H1 (cell line): ENCODE measurements around the gene FCRL5. TPM values are rescaled to one million over a fixed set of nuclear protein-coding genes. Genes with fewer than 3 reads are reported as not detected.

Source experiments
- CTCF ChIA-PET: fragments of 300-600 bp; sonication (Branson Sonifier 250); formaldehyde crosslinking; loops from one replicate; lab custom pipeline; 2021; ENCODE audit not compliant: partially characterized antibody; lab: Charles Lee
- POLR2A ChIA-PET: fragments of 300-600 bp; sonication (Branson Sonifier 250); formaldehyde crosslinking; loops from one replicate; lab custom pipeline; 2021; ENCODE audit warnings: inconsistent platforms; ENCODE audit not compliant: partially characterized antibody; lab: Charles Lee
- DNase-seq, 2 experiments: peaks; one replicate each; pipeline versions ENCODE4 v3.0.0 to v3.0.0-alpha.2; 2010 to 2022; ENCODE audit warnings: low spot score in 2 of 2, low read depth in 1 of 2, mixed read lengths in 1 of 2
- FAIRE-seq: peaks from 2 replicates; lab custom pipeline; 2011; peaks lifted over from hg19 to GRCh38; lab: Jason Lieb, UNC
- H2AFZ ChIP-seq: 2 replicates; pipeline ENCODE4 v1.8.1; 2012; ENCODE audit warnings: low read length, inconsistent platforms
- H2AK5ac ChIP-seq: 2 replicates; pipeline ENCODE4 v1.6.1; 2013; ENCODE audit warnings: low read depth, low read length
- H2BK120ac ChIP-seq: replicated peaks from 2 replicates; pipeline ENCODE3; 2013; ENCODE audit warnings: low read depth, low read length, inconsistent platforms
- H2BK12ac ChIP-seq: 2 replicates; pipeline ENCODE4 v1.6.1; 2013; ENCODE audit warnings: low read depth, low read length
- H2BK15ac ChIP-seq: 2 replicates; pipeline ENCODE4 v1.6.1; 2013; ENCODE audit warnings: low read length
- H2BK20ac ChIP-seq: 2 replicates; pipeline ENCODE4 v1.6.1; 2013; ENCODE audit warnings: low read length
- H2BK5ac ChIP-seq: 2 replicates; pipeline ENCODE4 v1.6.1; 2013; ENCODE audit warnings: low read depth, low read length
- H3K14ac ChIP-seq: 2 replicates; pipeline ENCODE4 v1.6.1; 2013; ENCODE audit warnings: inconsistent platforms; ENCODE audit not compliant: insufficient read length
- H3K18ac ChIP-seq: 2 replicates; pipeline ENCODE4 v1.6.1; 2013; ENCODE audit warnings: low read length; ENCODE audit errors: extremely low read depth
- H3K23ac ChIP-seq: 2 replicates; pipeline ENCODE4 v1.6.1; 2013; ENCODE audit warnings: inconsistent platforms; ENCODE audit not compliant: insufficient read length
- H3K23me2 ChIP-seq: 2 replicates; pipeline ENCODE4 v1.6.1; 2013; ENCODE audit warnings: low read depth, low read length
- H3K27ac ChIP-seq: 2 replicates; pipeline ENCODE4 v1.6.1; 2011; ENCODE audit warnings: low read depth, low read length, inconsistent platforms
- H3K27me3 ChIP-seq, 4 experiments: replicated peaks in 1 of 4; 1 replicate in 1 of 4; 2 replicates in 3 of 4; pipeline versions ENCODE4 v1.6.1 to v1.8.1; 2011 to 2013; ENCODE audit warnings: low read length in 3 of 4, mild to moderate bottlenecking in 3 of 4, inconsistent platforms in 2 of 4, mixed read lengths in 2 of 4, moderate library complexity in 1 of 4; ENCODE audit not compliant: control insufficient read depth in 3 of 4, insufficient read depth in 3 of 4; ENCODE audit errors: extremely low read depth in 1 of 4
- H3K36me3 ChIP-seq, 4 experiments: 2 replicates each; pipeline versions ENCODE4 v1.6.1 to v1.8.1; 2011 to 2013; ENCODE audit warnings: mild to moderate bottlenecking in 4 of 4, low read length in 3 of 4, moderate library complexity in 2 of 4, control low read depth in 1 of 4, inconsistent platforms in 1 of 4; ENCODE audit not compliant: insufficient read depth in 4 of 4, control insufficient read depth in 2 of 4
- H3K4ac ChIP-seq: replicated peaks from 2 replicates; pipeline ENCODE3; 2013; ENCODE audit warnings: low read length, low read depth, mixed read lengths, inconsistent platforms; ENCODE audit not compliant: insufficient read length
- H3K4me1 ChIP-seq, 4 experiments: replicated peaks in 1 of 4; 1 replicate in 1 of 4; 2 replicates in 3 of 4; pipeline versions ENCODE4 v1.6.1 to v1.8.1; 2011 to 2013; ENCODE audit warnings: low read length in 3 of 4, inconsistent platforms in 2 of 4, mixed read lengths in 1 of 4; ENCODE audit not compliant: insufficient read depth in 4 of 4, control insufficient read depth in 3 of 4
- H3K4me2 ChIP-seq, 2 experiments: 2 replicates each; pipeline versions ENCODE4 v1.6.1 to v1.8.1; 2011 to 2013; ENCODE audit warnings: low read depth in 2 of 2, low read length in 2 of 2, control low read depth in 1 of 2, inconsistent platforms in 1 of 2, mild to moderate bottlenecking in 1 of 2; ENCODE audit not compliant: insufficient read depth in 1 of 2
- H3K4me3 ChIP-seq, 4 experiments: fragments of 200-600, 300-600 bp in 1 of 4; sonication (generic), shearing (Covaris generic), sonication (Bioruptor Twin) in 1 of 4; 2 replicates each; pipeline versions ENCODE4 v1.5.1 to v1.8.1; 2011 to 2016; ENCODE audit warnings: low read length in 4 of 4, low read depth in 3 of 4, control low read depth in 2 of 4, inconsistent platforms in 2 of 4, mild to moderate bottlenecking in 2 of 4, mixed read lengths in 1 of 4, moderate library complexity in 1 of 4; ENCODE audit not compliant: insufficient read depth in 2 of 4; ENCODE audit errors: extremely low read depth in 1 of 4
- H3K56ac ChIP-seq: replicated peaks from 2 replicates; pipeline ENCODE3; 2013; ENCODE audit warnings: low read depth, mild to moderate bottlenecking, mixed read lengths, low read length, inconsistent platforms; ENCODE audit not compliant: insufficient read length
- H3K79me1 ChIP-seq: 2 replicates; pipeline ENCODE4 v1.6.1; 2013; ENCODE audit warnings: low read depth, low read length, control low read depth
- H3K79me2 ChIP-seq, 2 experiments: 2 replicates each; pipeline versions ENCODE4 v1.6.1 to v1.8.1; 2012 to 2013; ENCODE audit warnings: low read length in 2 of 2, mild to moderate bottlenecking in 2 of 2, inconsistent platforms in 1 of 2; ENCODE audit not compliant: insufficient read depth in 2 of 2, control insufficient read depth in 1 of 2
- H3K9ac ChIP-seq, 4 experiments: replicated peaks in 1 of 4; 1 replicate in 1 of 4; 2 replicates in 3 of 4; pipeline versions ENCODE4 v1.6.1 to v1.8.1; 2011 to 2013; ENCODE audit warnings: low read depth in 3 of 4, low read length in 3 of 4, control low read depth in 2 of 4, mild to moderate bottlenecking in 2 of 4, moderate library complexity in 2 of 4, inconsistent platforms in 1 of 4; ENCODE audit errors: extremely low read depth in 1 of 4
- H3K9me3 ChIP-seq, 2 experiments: 2 replicates each; pipeline versions ENCODE4 v1.6.1 to v1.8.1; 2012 to 2013; ENCODE audit warnings: mild to moderate bottlenecking in 2 of 2, moderate library complexity in 2 of 2, control low read depth in 1 of 2, inconsistent platforms in 1 of 2, low read depth in 1 of 2, low read length in 1 of 2, mixed read lengths in 1 of 2; ENCODE audit not compliant: insufficient read depth in 2 of 2
- H4K20me1 ChIP-seq, 2 experiments: replicated peaks in 1 of 2; 2 replicates each; pipeline versions ENCODE3 to v1.8.1; 2011 to 2013; ENCODE audit warnings: inconsistent platforms in 2 of 2, low read length in 2 of 2, mild to moderate bottlenecking in 1 of 2; ENCODE audit not compliant: insufficient read depth in 2 of 2, control insufficient read depth in 1 of 2
- H4K5ac ChIP-seq: 2 replicates; pipeline ENCODE4 v1.6.1; 2013; ENCODE audit warnings: low read length, low read depth, mixed read lengths, inconsistent platforms; ENCODE audit not compliant: insufficient read length
- H4K8ac ChIP-seq: 2 replicates; pipeline ENCODE4 v1.8.0; 2013; ENCODE audit warnings: mild to moderate bottlenecking, moderate library complexity, low read length, inconsistent platforms; ENCODE audit not compliant: insufficient read depth; ENCODE audit errors: extremely low read depth
- H4K91ac ChIP-seq: replicated peaks from 2 replicates; pipeline ENCODE3; 2013; ENCODE audit warnings: low read length, mixed read lengths, inconsistent platforms; ENCODE audit not compliant: insufficient read length
- CEBPB ChIP-seq: IDR thresholded peaks from 2 replicates; pipeline ENCODE4 v1.6.1; 2012; ENCODE audit warnings: low read depth, low read length
- KDM1A ChIP-seq: fragments of 200-600, 300-600 bp; sonication (generic); IDR thresholded peaks from 2 replicates; pipeline ENCODE4 v1.7.1; 2016; ENCODE audit warnings: mild to moderate bottlenecking, low read length, borderline replicate concordance
- SIRT6 ChIP-seq: IDR thresholded peaks from one replicate; pipeline ENCODE4 v1.7.1; 2012; ENCODE audit warnings: low read length, inconsistent platforms
- WGBS, 2 experiments: shearing (Covaris generic) in 1 of 2; methylation state at CpG; one replicate each; pipeline versions ENCODE4 v1.1.6 to v1.1.7; 2013 to 2015; ENCODE audit warnings: low lambda C conversion rate in 2 of 2, mixed read lengths in 2 of 2, inconsistent platforms in 1 of 2, low coverage in 1 of 2, missing lambda C conversion rate in 1 of 2; ENCODE audit not compliant: insufficient replicate concordance in 2 of 2, insufficient coverage in 1 of 2, insufficient read length in 1 of 2; ENCODE audit errors: extremely low coverage in 1 of 2, missing lambda C conversion rate in 1 of 2; 5-methylcytosine and 5-hydroxymethylcytosine counted together
- polyA plus RNA-seq, 7 experiments: library from polyadenylated mRNA; depleted of rRNA in 3 of 7; stranded (reverse) in 5 of 7; unstranded in 2 of 7; fragments of >200 nt in 5 of 7; fragments of 200-250 nt in 2 of 7; gene quantifications; 1 replicate in 5 of 7; 2 replicates in 1 of 7; 4 replicates in 1 of 7; pipeline versions ENCODE4 v1.2.1 to v1.2.3, GENCODE V29; 2011 to 2013; ENCODE audit warnings: missing spikeins in 2 of 7, mixed read lengths in 2 of 7
- total RNA-seq: library from RNA; stranded (reverse); fragmentation: NEBNext Ultra II Directional; extraction: Animal tissue kit (Norgen Biotek cat#: 25700); gene quantifications from 2 replicates; pipeline ENCODE4 v1.2.1, GENCODE V29; 2021

Gene FCRL5
- total and polyA plus RNA-seq, 2 of the 8 experiments (the other 6 are each of a cell fraction or from before 2014, with no cell fraction given) = 1.0 to 2.6 TPM

GRCh38 chr1:157515709-157516108, 36.6 kb downstream of the FCRL5 start:
- WGBS, 2 experiments = 96% methylated on average over 7 of the region's 7 CpGs; no CpG with 5 or more reads in 1 of the 2 experiments
- DNase-seq (no peak), FAIRE-seq (no peak)
- Histone ChIP-seq H3K4ac (no peak overlapping the region), H3K79me1 (no peaks in the 10 kb centered on the region; the same call in 1 of the 2 replicates), H3K9ac (no peak overlapping the region), H4K91ac (no peak overlapping the region), H3K56ac (no peak overlapping the region), H3K4me2 (no peak overlapping the region), H2BK12ac (no peak overlapping the region), H3K4me1 (no peaks in the 10 kb centered on the region), H3K14ac (no peak overlapping the region), H3K27ac (no peak overlapping the region), H4K5ac (no peak overlapping the region), H3K23ac (no peak overlapping the region), H2BK120ac (no peak overlapping the region), H3K4me3 (no peak overlapping the region), H4K8ac (no peak overlapping the region), H3K27me3 (no peaks in the 10 kb centered on the region), H4K20me1 (no peaks in the 10 kb centered on the region), H3K9me3 (no peaks in the 10 kb centered on the region), H2AK5ac (no peak overlapping the region), H3K36me3 (no peaks in the 10 kb centered on the region), H2BK15ac (no peak overlapping the region), H3K79me2 (no peaks in the 10 kb centered on the region), H2BK20ac (no peak overlapping the region), H2AFZ (no peak overlapping the region), H3K18ac (no peak overlapping the region), H3K23me2 (no peaks in the 10 kb centered on the region), H2BK5ac (no peak overlapping the region)
- POLR2A ChIA-PET = no interaction called here
- CTCF ChIA-PET = interaction anchor here (2.2 kb wide), 1 partner anchor 10 kb away, joined by 8 read pairs; no protein-coding TSS in a partner anchor
- TF ChIP-seq CEBPB (no peak), SIRT6 (no peak), KDM1A (no peak)
